ENCODE data around the gene HEPHL1. TPM values are rescaled to one million over a fixed set of nuclear protein-coding genes. Genes with fewer than 3 reads are reported as not detected.
A peak's percentile ranks its signal among the peaks of the same experiment; 100 is the strongest.

HEPHL1 gene
- total RNA-seq, 1 donor from 2014 or later, result 0.26 TPM

GRCh38 chr11:94032725-94033124, 11.6 kb downstream of the HEPHL1 start:
- Histone ChIP-seq H3K4me3 (ENCODE audit: low read depth, low read length) (no peak overlapping the region), H3K27me3 (ENCODE audit: control insufficient read depth, insufficient read depth, low read length) (no peaks in the 10 kb centered on the region), H3K36me3 (ENCODE audit: control insufficient read depth, insufficient read depth, low read length) (no peaks in the 10 kb centered on the region)
- TF ChIP-seq CTCF (IDR thresholded peaks at IDR 0.05; ENCODE audit: insufficient read depth, low read length, severe bottlenecking), result no peak
- no peak for DNase-seq (ENCODE audit: low read depth)
- FAIRE-seq, result no peak

- TF ChIP-seq CTCF (IDR thresholded peaks at IDR 0.05; ENCODE audit: insufficient read depth, low read length, severe bottlenecking), result no peak
- no peaks in the 10 kb centered on the region for H3K36me3 ChIP-seq (ENCODE audit: control insufficient read depth, insufficient read depth, low read length)
- FAIRE-seq (no peak), DNase-seq (ENCODE audit: low read depth) (no peak)
- H3K27me3 ChIP-seq (ENCODE audit: control insufficient read depth, insufficient read depth, low read length), result no peaks in the 10 kb centered on the region
- H3K4me3 ChIP-seq (ENCODE audit: low read depth, low read length), result no peak overlapping the region
Measured at GRCh38 chr11:94034207-94034606, 13.1 kb downstream of the HEPHL1 start.

- no peak for TF ChIP-seq CTCF (IDR thresholded peaks at IDR 0.05; ENCODE audit: insufficient read depth, low read length, severe bottlenecking)
- FAIRE-seq, result no peak
Measured at GRCh38 chr11:94036096-94036495, 14.9 kb downstream of the HEPHL1 start.

GRCh38 chr11:94043241-94043640, 22.1 kb downstream of the HEPHL1 start:
- no peak overlapping the region for H3K4me3 ChIP-seq (ENCODE audit: low read depth, low read length)
- TF ChIP-seq CTCF (IDR thresholded peaks at IDR 0.05; ENCODE audit: insufficient read depth, low read length, severe bottlenecking), result no peak
- H3K27me3 ChIP-seq (ENCODE audit: control insufficient read depth, insufficient read depth, low read length), result no peaks in the 10 kb centered on the region
- no peaks in the 10 kb centered on the region for H3K36me3 ChIP-seq (ENCODE audit: control insufficient read depth, insufficient read depth, low read length)
- FAIRE-seq, result no peak
- DNase-seq (ENCODE audit: low read depth), result no peak

More at GRCh38 chr11:94036096-94036495, 14.9 kb downstream of the HEPHL1 start:
- Histone ChIP-seq H3K36me3 (ENCODE audit: control insufficient read depth, insufficient read depth, low read length) (no peaks in the 10 kb centered on the region), H3K27me3 (ENCODE audit: control insufficient read depth, insufficient read depth, low read length) (no peaks in the 10 kb centered on the region), H3K4me3 (ENCODE audit: low read depth, low read length) (no peak overlapping the region)
- no peak for DNase-seq (ENCODE audit: low read depth)

- no peak for TF ChIP-seq CTCF (IDR thresholded peaks at IDR 0.05; ENCODE audit: insufficient read depth, low read length, severe bottlenecking)
- FAIRE-seq (peak; percentile 58), DNase-seq (ENCODE audit: low read depth) (peak; percentile 55)
- Histone ChIP-seq H3K4me3 (ENCODE audit: low read depth, low read length) (no peak overlapping the region), H3K27me3 (ENCODE audit: control insufficient read depth, insufficient read depth, low read length) (no peaks in the 10 kb centered on the region), H3K36me3 (ENCODE audit: control insufficient read depth, insufficient read depth, low read length) (no peaks in the 10 kb centered on the region)
Measured at GRCh38 chr11:94046796-94047195, 25.6 kb downstream of the HEPHL1 start.

GRCh38 chr11:94048032-94048709, 27.0 kb downstream of the HEPHL1 start:
- DNase-seq (ENCODE audit: low read depth) (no peak), FAIRE-seq (no peak)
- Histone ChIP-seq H3K27me3 (ENCODE audit: control insufficient read depth, insufficient read depth, low read length) (no peaks in the 10 kb centered on the region), H3K36me3 (ENCODE audit: control insufficient read depth, insufficient read depth, low read length) (no peaks in the 10 kb centered on the region), H3K4me3 (ENCODE audit: low read depth, low read length) (no peak overlapping the region)
- no peak for TF ChIP-seq CTCF (IDR thresholded peaks at IDR 0.05; ENCODE audit: insufficient read depth, low read length, severe bottlenecking)

Measured in bronchial epithelial cell (primary cell).